Endometrial microvascular endothelial cells (primary cell): Measurements from ENCODE around the gene RIOK3. TPM values are rescaled to one million over a fixed set of nuclear protein-coding genes. Genes with fewer than 3 reads are reported as not detected.
"Not testable (repeated sequence)": the region's sequence is repeated elsewhere in the genome, so short reads cannot be mapped to it uniquely, and the experiment has no call there.

Experiments
- in situ Hi-C: cut with HindIII; loops from 2 replicates; pipeline ENCODE4 v1.10.0; 2017; ENCODE audit warnings: low sequenced_read_pairs, low pct_unique_long_range_greater_than_20kb; ENCODE audit errors: inconsistent ontology term
- total RNA-seq: library from RNA; depleted of rRNA; stranded (reverse); fragments of >200 nt; gene quantifications from one replicate; pipeline ENCODE4 v1.2.3, GENCODE V29; 2015; ENCODE audit errors: inconsistent ontology term

Gene RIOK3, protein sequence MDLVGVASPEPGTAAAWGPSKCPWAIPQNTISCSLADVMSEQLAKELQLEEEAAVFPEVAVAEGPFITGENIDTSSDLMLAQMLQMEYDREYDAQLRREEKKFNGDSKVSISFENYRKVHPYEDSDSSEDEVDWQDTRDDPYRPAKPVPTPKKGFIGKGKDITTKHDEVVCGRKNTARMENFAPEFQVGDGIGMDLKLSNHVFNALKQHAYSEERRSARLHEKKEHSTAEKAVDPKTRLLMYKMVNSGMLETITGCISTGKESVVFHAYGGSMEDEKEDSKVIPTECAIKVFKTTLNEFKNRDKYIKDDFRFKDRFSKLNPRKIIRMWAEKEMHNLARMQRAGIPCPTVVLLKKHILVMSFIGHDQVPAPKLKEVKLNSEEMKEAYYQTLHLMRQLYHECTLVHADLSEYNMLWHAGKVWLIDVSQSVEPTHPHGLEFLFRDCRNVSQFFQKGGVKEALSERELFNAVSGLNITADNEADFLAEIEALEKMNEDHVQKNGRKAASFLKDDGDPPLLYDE
- 35.3 TPM for total RNA-seq

DNA sequence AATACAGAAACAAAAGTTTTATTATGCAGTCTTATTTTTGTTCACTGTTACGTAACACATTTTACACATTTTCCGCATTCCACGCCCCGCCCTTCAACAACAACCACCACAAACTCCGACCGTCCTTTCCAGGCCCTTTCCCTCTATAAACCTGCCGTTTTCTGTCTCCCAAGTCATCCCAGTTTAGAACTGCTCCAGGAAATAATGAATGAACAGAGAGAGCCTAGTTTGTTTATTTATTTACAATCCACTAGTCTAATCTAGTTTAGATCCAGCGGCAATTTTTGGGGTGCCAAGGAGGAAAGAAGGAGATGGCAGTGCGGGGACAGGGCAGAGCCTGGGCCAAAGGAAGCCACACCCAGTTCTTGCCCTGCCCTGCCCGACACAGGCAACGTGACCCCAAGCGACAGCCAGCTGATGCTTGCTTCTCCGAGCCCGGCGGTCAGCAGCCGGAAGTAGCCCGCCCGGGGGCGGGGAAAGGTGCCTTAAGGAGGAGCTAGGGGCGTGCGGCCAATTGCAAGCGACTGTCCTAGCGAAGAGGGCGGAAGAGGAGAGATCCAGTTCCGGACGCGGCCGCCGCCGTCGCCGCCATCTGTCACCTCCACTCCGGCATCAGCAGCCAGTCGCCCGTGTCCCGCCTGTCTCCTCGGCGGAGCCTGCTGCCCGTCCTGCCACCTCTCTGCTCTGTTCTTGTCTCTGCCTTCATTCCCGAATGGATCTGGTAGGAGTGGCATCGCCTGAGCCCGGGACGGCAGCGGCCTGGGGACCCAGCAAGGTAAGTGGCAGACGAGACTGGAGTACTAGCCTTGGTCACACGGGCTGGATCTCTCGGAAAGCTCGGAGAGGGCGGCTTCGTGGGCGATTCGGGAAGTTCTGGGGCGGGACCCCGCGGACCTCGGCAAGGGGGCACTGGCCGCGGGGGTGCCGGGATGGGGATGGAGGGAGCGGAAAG, at the start of gene RIOK3:
TSS of gene RIOK3 (plus strand) at position 560 of the 952 bp plus-strand sequence. CDS start at position 713, 153 bp downstream.
- in situ Hi-C loops: no loop called here

DNA sequence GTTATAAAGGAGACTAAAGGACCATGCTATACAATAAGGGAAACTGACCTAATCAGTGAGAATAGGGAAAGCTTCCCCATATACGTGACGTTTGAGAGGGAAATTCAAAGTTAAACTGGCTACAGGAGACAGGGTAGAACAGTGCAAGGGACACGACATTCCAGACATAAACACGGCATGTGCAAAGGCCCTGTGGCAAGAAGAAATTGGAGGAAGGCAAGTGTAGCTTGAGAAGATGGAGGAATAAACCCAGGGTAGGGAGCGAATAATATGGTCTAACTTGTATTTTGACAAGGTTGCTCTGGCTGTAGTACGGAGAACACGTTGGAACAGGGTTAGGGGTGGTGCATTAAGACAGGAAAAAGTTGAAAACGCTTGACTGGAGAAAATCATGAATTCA, 49.8 kb upstream of the RIOK3 start:
- in situ Hi-C loops: no loop called here

DNA sequence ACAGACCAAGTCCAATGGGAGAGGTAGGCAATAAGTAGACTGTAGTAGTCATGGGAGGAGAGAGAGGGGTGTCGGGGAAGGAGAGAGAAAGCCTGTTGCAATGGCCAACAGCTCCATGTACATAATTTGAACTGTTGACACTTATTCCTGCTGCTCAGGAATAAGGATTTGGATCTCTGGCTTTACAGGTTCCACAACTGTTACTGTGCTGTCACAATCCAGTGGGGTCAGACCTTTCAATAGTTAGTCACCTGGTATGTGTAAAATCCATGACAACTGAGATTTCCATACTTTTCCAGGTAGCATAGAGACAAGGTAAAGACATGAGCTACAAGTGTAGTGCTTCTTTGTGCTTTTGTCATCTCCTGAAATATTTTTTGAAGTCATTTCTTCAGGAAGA, 47.5 kb upstream of the RIOK3 start:
- in situ Hi-C loops: no loop called here

DNA sequence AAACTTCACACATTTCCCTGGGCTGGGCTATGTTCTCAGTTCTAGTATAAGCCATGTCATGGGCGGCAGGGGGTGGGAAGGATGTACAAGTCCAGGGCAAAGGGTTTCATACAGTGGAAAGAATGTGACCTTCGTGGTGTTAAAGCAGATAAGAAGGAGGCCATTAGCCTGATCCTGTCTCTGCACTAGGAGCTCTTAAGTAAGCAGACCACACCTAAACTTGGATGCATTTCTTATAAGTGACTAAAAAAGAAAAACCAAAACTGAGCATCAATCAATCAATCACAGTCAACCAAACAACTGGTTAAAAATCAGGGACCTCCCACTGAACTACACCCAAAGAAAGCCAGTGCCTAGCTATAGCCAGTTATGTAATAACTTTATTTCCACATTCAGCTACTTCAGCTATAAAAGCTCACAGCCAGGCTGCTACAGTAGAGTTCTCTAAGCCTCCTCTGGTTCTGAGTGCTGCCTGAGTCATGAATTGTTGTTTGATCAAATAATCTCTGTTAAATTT, 46.8 kb upstream of the RIOK3 start:
- in situ Hi-C loops: no loop called here

DNA sequence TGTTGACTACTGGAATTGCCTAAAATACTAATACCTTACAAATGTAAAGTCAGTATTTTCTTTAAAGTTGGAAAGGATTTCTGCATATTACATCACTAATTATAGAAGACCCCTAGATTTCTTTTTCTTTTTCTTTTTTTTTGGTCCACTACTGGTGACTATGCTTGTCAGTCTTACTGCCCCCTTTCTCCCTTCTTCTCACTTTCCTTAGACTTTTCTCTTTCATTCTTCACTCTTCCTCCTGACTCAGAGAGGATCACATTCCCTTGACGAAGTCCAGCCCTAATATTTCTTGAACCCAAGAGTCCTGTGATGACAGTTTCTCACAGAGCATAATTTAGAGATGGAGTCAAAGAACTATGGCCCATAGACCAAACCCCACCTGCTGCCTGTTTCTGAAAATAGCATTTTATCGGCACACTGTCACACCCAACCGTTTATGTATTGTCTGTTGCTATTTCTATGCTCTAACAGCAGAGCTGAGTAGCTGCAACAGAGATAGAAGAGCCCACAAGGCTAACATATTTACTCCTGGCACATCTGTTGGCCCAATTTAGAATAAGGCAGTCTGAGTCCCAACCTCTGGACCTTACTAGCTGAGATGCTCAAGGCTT, 40.6 kb upstream of the RIOK3 start:
- in situ Hi-C loops: no loop called here

DNA sequence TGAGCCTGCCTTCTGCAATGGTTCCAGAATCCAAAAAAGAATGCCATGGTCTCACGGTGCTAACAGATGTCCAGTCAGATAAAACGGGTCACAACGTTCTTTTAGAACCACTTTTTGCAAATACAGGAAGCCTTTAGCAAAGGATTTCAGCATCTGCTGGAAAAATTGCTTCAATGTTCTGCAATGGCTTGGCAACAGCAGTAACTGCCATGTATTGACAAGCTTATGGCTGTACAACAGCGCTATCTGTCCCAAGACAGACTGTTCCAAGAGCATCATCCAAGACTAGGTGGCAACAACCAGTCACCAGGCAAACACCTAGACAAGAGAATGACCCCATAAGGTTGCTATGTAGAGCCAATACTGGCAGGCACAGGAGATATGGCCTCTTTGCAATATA, 37.6 kb upstream of the RIOK3 start:
- in situ Hi-C loops: no loop called here

DNA sequence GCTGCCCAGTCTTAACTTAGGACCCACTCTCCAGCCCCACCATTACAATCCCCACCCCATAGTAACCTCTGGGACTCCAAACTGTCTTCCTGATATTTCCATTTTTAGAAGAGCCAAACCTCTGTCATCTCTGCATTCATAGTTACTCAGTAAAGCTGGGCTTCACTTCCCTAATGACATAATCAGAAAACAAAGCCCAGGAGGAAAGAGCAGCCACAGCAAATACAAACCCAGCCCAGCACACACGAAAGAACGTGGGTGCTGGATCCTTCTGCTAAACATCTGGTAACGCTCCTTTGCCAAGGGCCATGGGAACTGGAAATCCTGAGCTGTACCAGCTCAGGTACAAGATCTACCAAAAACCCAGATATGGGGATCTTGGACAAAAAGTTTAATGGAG, 36.8 kb upstream of the RIOK3 start:
- in situ Hi-C loops: no loop called here

DNA sequence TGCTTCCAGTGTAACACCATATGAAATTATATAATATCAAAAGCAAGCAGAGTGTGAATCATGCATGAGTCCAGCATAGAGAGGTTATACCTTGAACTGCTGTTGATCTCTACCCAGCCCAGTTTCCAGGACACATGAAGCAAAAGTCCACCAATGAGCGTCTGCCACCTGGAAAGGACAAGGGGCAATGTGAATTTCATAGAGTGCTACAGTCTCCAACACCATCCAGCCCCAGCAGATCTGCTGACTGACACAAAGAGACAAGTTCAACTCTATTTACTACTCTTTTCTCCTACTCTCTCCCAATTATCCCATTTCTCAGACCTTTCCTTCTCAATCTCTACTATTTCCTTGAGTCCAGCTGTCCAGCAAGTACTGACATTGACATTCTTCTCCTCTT, 31.8 kb upstream of the RIOK3 start:
- in situ Hi-C loops: no loop called here

DNA sequence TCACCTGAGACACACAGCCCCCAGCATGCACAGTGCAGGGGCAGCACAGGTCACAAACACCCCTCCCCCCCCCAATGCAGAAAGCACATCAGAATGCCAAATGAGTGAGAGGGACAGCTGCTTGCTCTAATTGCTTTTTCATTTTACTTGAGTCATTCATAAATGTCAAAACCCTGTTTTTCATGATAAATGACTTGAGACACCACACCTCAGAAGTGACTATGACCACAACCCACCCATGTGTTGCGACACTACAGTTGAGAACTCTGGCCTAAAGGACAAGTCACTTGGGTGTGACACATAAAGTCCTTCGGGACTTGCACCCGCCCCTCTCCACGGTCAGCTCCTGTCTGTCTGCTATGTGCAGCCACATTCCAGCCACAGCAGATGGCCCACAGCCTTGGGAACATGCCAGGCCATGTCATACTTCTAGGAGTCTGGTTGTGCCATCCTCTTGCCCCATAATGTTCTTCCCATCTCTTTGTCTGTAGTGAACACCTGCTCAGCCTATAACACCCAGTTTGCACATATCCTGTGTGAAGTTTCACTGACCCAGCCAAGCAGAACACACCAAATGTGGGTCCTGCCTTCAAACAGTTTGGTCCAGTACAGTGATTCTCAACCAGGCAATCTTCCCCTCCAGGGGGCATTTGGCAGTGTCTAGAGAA, 30.2 kb upstream of the RIOK3 start:
- in situ Hi-C loops: no loop called here

DNA sequence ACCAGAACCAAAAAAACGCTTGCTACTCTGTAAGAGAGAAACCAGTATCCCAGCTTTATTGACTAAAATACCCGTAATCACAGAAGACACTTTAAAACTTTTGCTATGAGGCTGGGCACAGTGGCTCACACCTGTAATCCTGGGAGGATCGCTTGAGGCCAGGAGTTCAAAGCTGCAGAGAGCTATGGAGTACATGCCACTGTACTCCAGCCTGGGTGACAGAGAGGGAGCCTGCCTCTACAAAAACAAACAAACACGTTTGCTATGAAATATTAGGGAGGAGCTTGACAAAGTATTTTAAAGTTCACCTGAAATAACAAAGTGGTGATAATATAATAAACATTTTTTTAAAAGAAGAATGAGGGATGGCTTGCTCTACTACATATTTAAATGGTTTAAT, 28.5 kb upstream of the RIOK3 start:
- in situ Hi-C loops: no loop called here

DNA sequence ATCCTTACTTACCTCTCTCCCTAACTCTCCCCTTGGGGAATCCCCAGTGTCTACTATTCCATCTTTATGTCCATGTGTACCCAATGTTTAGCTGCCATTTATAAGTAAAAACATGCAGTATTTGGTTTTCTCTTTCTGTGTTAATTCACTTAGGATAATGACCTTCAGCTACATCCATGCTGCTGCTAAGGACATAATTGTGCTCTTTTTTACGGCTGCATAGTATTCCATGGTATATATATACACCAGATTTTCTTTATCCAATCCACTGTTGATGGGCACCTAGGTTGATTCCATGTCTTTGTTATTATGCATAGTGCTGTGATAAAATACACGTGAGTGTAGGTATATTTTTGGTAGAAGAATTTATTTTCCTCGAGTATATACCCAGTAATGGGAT, 24.3 kb upstream of the RIOK3 start:
- in situ Hi-C loops: no loop called here

DNA sequence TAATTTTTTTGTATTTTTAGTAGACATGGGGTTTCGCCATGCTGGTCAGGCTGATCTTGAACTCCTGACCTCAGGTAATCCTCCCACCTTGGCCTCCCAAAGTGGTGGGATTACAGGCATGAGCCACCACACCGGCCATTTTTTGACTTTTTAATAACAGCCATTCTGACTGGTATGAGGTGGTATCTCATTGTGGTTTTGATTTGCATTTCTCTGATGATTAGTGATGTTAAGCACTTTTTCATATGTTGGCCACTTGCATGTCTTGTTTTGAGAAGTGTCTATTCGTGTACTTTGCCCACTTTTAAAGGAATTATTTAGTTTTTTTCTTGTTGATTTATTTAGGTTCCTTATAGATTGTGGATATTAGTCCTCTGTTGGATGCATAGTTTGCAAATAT, 23.5 kb upstream of the RIOK3 start:
- in situ Hi-C loops: not testable (repeated sequence)

DNA sequence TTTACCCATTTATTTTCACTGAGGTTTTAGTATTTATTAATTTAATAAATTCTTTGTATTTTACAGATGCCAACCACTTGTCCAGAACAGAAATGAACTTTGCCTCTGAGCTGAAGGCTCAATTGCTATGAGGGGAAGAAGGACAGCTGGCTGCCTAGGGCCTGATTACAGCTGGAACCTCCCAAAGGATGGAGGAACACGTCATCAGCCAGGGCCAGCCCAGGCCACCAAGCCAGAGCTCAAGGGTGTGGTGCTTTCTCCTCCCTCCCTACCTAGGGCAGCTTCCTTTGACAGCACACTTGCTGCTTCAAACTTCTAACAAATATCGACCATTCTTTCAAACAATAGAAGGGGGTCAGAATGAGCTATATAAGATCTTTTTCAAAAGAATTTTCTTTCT, 19.7 kb upstream of the RIOK3 start:
- in situ Hi-C loops: no loop called here

DNA sequence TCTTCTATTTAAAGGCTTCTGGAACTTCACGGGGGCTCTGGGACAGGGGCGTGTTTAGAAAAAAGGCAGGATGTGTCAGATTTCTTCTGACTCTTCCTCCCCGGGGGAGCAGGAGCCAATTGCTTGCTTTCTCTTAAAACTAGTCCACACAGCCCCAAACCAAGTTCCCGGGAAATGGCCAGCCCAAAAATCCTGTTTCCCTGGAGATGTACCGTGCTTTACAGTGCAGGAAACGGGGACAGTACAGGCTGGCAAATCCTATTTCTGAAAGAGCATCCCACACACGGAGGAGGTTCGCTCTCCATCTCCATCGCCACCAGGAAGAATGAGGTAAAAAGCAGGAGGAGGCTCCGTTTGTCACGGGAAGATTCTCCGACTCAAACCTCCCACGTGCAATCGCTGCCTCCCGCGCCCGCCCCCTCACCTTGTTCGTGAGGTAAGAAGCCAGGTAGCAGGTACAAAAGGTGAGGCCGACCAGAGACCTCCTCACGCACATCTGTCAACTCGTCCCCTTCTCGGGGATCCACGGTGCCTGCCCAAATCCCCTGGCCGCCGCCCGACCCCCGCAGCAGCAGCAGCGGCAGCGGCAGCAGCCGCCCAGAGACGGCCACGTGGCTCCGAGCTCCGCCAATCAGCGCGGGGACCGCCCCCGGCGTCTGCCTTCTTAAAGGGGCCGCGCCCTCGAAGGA, 15.6 kb upstream of the RIOK3 start:
- in situ Hi-C loops: no loop called here

DNA sequence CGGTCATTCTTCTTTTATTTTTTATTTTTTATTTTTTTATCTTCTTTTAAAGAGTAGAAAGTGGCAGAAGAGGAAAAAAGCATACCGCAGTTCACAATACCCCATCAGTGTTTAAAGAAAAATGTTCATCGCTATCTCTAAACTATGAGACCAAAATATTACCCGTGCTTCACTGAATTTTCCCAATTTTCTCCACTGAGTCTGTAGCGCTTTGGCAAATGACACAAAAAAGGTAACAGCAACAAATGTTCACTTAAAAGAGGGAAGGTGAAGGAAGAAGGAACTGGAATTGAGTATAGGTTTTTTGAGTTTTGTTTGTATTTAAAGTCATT, 15.1 kb upstream of the RIOK3 start:
- in situ Hi-C loops: no loop called here

DNA sequence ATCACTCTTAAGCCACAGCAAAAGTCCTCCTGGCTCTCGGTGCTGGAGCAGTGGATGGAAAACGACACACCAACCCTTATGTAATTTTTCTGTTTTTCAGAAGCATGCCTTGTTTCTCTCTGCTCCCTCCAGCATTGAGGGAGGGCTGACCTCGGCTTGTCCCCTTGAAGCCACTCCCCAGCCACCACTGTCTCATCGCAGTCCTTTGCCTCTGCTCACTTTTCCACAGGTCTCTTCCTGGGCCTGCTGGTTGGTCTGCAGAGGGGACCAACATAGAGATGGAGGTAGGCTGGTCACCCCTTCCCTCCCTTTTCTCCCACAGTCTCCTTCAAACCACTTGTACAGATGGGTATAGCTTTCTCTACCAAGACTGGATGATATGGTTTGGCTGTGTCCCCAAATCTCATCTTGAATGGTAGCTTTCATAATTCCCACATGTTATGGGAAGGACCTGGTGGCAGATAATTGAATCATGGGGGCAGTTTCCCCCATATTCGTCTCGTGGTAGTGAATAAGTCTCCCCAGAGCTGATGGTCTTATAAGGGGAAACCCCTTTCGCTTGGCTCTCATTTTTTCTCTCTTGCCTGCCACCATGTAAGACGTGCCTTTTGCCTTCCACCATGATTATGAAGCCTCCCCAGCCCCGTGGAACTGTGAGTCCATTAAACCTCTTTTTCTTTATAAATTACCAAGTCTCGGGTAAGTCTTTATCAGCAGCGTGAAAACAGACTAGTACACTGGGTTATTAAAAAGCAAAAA, 14.3 kb upstream of the RIOK3 start:
- in situ Hi-C loops: no loop called here

DNA sequence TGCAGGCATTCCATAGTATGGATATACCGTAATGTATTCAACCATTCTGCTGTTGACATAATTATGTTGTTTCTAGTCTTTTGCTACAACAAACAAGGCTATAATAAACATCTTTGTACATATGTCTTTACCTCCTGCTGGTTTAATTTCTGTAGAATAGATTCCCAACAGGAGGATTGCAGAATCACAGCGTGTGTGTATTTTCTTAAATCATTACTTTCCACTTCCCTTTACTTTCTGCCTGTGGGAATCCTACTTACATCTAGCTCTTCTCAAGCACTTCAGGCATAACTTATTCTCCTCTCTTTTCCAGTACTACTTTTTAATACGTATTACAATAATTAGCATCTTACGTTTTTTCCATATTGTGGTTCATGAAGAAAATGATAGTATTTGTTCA, 13.0 kb upstream of the RIOK3 start:
- in situ Hi-C loops: no loop called here

DNA sequence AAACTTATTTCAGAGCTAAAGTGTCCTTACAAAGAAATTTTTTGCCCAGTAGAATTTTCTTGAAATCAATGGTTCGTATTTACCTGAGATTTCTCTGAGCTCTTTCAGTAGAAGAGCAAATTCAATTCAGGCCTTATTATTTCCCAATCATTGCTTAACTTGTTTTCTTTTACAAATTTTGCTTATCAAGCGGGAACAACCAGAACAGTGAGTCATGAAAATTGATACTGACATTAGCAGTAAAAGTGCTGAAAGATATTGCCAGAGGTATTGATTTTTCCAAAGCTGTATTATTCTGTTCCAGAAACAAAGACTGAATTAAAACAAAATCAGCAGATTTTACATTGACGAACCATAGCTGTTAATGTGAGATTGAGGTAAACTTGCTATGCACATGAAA, 10.1 kb upstream of the RIOK3 start:
- in situ Hi-C loops: no loop called here
